Activated CD4-positive, alpha-beta T cell treated with anti-CD3 and anti-CD28 coated beads, Interleukin-2, amount 10 ng/mL, durations not matched to agents 7 days and 5 days (primary cell): ENCODE measurements around the gene CXCL12. TPM values are rescaled to one million over a fixed set of nuclear protein-coding genes. Genes with fewer than 3 reads are reported as not detected.

Experiments used
- CTCF ChIA-PET: fragments of 350-600 bp; sonication (Branson Sonifier 250); formaldehyde crosslinking; loops from one replicate; lab custom pipeline; 2021; ENCODE audit warnings: antibody characterized with exemption; lab: Charles Lee
- POLR2A ChIA-PET: fragments of 350-600 bp; sonication (Branson Sonifier 250); formaldehyde crosslinking; loops from one replicate; lab custom pipeline; 2021; ENCODE audit warnings: antibody characterized with exemption; lab: Charles Lee
- DNase-seq: peaks from one replicate; pipeline ENCODE4 v3.0.0-alpha.2; 2020
- H3K27ac Mint-ChIP-seq: one replicate; pipeline ENCODE4 v1.8.0; 2021; ENCODE audit warnings: mild to moderate bottlenecking, moderate library complexity, mixed read lengths
- H3K27me3 Mint-ChIP-seq: one replicate; pipeline ENCODE4 v1.8.0; 2021; ENCODE audit warnings: mixed read lengths
- H3K36me3 Mint-ChIP-seq: one replicate; pipeline ENCODE4 v1.8.0; 2021; ENCODE audit warnings: low read depth, mixed read lengths
- H3K4me1 Mint-ChIP-seq: one replicate; pipeline ENCODE4 v1.8.0; 2021; ENCODE audit warnings: mixed read lengths
- H3K4me3 Mint-ChIP-seq: one replicate; pipeline ENCODE4 v1.8.0; 2021; ENCODE audit warnings: mild to moderate bottlenecking, moderate library complexity, mixed read lengths
- H3K9me3 Mint-ChIP-seq: one replicate; pipeline ENCODE4 v1.8.0; 2021; ENCODE audit warnings: mixed read lengths
- total RNA-seq, 2 experiments: library from RNA; stranded (reverse); gene quantifications; one replicate each; pipeline ENCODE4 v1.2.3, GENCODE V29; 2021

CXCL12 gene
- total RNA-seq, 2 experiments from 2014 or later = not detected

DNA sequence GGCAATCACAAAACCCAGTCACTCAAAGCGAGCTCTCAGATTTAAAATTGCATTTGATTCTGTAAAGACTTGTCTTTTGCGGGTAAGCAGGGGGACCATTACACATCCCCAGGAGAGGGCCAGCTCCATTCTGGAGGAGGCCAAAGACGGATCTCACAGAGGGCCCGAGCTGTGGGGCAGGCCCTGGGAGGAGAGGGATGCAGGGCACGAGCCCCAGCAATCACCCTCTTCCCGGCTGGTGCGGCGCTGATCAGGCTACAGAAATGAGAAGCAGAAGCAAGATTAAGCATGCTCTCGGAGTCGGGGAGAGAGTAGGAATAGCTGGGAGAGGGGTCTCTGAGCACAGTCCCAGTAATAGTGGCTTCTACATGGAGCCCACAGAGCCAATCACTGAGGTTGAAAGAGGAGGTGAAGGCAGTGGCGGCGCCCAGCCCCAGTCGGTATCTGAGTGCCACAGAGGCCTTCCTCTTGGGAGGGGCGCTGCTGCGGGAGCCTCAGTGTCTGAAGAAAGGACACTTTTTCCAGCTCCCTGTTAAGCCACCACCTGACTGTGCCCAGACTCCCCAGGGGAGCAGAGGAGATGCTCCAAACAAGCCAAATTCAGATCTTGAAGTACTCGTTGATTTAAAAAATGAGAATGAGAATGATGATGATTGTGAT is 7.1 kb downstream of the CXCL12 start:
- Mint-ChIP-seq H3K4me1 (no peaks in the 10 kb centered on the region), H3K9me3 (no peaks in the 10 kb centered on the region), H3K27ac (no peak overlapping the region), H3K4me3 (no peak overlapping the region), H3K36me3 (no peaks in the 10 kb centered on the region), H3K27me3 (peaks cover 3% of the 10 kb centered on the region)
- ChIA-PET POLR2A (no interaction called here), CTCF (no interaction called here)
- DNase-seq = no peak

DNA sequence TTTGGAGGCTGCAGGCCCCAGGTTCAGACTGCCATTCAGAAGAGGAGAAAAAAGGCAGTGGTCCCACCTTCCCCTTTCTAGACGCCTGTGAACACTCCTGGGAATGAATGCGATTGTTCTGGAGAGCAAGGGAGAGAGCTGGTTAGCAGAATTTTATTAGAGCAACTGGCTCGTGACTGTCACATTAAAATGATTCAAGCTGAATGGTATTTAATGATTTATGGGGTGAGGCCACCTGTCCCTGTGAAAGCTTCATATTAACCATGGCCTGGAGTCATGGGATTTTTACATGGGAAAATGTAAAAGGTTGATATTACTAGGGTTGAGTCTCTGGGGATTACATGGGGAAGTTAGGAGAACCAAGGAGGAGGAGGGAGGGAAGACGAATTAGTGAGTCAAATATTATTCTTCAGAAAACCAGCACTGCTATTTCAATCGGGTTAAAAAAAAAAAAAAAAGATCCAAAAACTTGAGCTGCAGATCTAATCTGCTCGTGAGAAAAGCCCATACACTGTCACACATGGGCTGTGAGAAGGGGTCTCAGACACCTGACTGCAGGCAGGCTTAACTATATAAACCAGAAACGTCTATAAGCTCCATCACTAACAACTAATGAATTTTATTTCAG is 8.3 kb downstream of the CXCL12 start:
- Mint-ChIP-seq H3K27me3 (no peaks in the 10 kb centered on the region), H3K9me3 (no peaks in the 10 kb centered on the region), H3K4me3 (no peak overlapping the region), H3K36me3 (no peaks in the 10 kb centered on the region), H3K27ac (no peak overlapping the region), H3K4me1 (no peaks in the 10 kb centered on the region)
- ChIA-PET POLR2A (no interaction called here), CTCF (interaction anchor here (0.6 kb wide), 1 partner anchor 1282 kb away, joined by 3 read pairs; no protein-coding TSS in a partner anchor)
- no peak for DNase-seq

- Mint-ChIP-seq H3K36me3 (no peaks in the 10 kb centered on the region), H3K27me3 (no peaks in the 10 kb centered on the region), H3K27ac (no peak overlapping the region), H3K4me3 (no peak overlapping the region), H3K9me3 (no peaks in the 10 kb centered on the region), H3K4me1 (no peaks in the 10 kb centered on the region)
- CTCF ChIA-PET = no interaction called here
- POLR2A ChIA-PET = no interaction called here
- no peak for DNase-seq
These were observed 10.7 kb downstream of the CXCL12 start for GRCh38 chr10:44374155-44374554.

GRCh38 chr10:44373341-44373995 is 11.4 kb downstream of the CXCL12 start:
- ChIA-PET POLR2A (no interaction called here), CTCF (no interaction called here)
- H3K36me3 Mint-ChIP-seq = no peaks in the 10 kb centered on the region
- H3K27me3 Mint-ChIP-seq = no peaks in the 10 kb centered on the region
- no peak for DNase-seq
- no peaks in the 10 kb centered on the region for H3K9me3 Mint-ChIP-seq
- H3K27ac Mint-ChIP-seq = no peak overlapping the region
- no peak overlapping the region for H3K4me3 Mint-ChIP-seq
- H3K4me1 Mint-ChIP-seq = no peaks in the 10 kb centered on the region

GRCh38 chr10:44372181-44372580 is 12.7 kb downstream of the CXCL12 start:
- H3K9me3 Mint-ChIP-seq = no peaks in the 10 kb centered on the region
- no peak for DNase-seq
- no peaks in the 10 kb centered on the region for H3K4me1 Mint-ChIP-seq
- no peaks in the 10 kb centered on the region for H3K27me3 Mint-ChIP-seq
- H3K27ac Mint-ChIP-seq = no peak overlapping the region
- ChIA-PET CTCF (no interaction called here), POLR2A (no interaction called here)
- no peak overlapping the region for H3K4me3 Mint-ChIP-seq
- H3K36me3 Mint-ChIP-seq = no peaks in the 10 kb centered on the region

DNA sequence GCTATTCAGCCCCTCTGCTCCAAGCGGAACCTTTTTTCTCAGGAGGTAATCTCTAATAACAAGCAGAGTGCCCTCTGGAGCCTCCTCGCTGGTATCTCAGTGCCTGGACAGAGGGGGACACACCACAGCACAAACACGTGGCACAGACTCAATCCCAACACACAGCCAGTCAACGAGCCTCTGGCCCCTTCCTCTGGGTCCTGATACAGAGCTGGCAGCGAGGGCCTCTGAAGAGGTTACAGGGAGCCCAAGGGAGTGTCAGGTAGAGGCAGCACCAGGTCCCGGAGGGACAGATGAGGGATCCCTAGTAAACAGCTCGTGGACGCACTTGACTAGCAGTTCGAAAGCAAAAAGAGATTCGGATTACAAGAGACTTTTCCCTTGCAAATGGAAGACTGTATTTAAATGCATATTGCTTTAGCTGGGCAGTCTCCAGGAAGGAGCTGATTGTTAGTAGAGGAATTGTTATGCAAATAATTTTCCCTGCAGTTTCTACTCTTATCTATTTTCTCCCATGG is 14.1 kb downstream of the CXCL12 start:
- Mint-ChIP-seq H3K4me3 (no peak overlapping the region), H3K9me3 (no peaks in the 10 kb centered on the region), H3K4me1 (no peaks in the 10 kb centered on the region), H3K27me3 (no peaks in the 10 kb centered on the region), H3K36me3 (no peaks in the 10 kb centered on the region), H3K27ac (no peak overlapping the region)
- CTCF ChIA-PET = interaction anchor here (0.8 kb wide), 1 partner anchor 12 kb away, joined by 3 read pairs; no protein-coding TSS in a partner anchor
- POLR2A ChIA-PET = no interaction called here
- DNase-seq = no peak

GRCh38 chr10:44369854-44370253 is 15.0 kb downstream of the CXCL12 start:
- no peak overlapping the region for H3K27ac Mint-ChIP-seq
- no peaks in the 10 kb centered on the region for H3K36me3 Mint-ChIP-seq
- H3K4me3 Mint-ChIP-seq = no peak overlapping the region
- no peaks in the 10 kb centered on the region for H3K4me1 Mint-ChIP-seq
- no peak for DNase-seq
- CTCF ChIA-PET = no interaction called here
- H3K9me3 Mint-ChIP-seq = no peaks in the 10 kb centered on the region
- no peaks in the 10 kb centered on the region for H3K27me3 Mint-ChIP-seq
- POLR2A ChIA-PET = no interaction called here

DNA sequence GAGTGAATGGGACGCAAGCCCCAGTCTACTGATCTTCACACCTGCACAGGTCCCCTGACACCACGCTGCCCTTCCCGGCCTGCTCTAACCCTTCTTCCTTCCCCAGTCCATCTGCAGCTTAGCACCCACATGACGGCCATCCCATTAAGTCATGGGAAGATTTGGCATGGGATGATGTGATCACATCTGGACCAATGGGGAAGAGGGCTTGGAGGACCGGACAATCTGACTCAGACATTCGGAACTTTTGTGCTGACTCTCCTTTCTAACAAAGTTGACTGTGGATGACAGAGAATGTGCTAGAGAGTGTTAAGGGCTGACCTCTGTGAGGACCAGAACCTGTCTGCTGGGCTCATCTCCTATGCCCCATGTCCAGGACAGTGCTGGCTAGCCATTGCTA is 15.6 kb downstream of the CXCL12 start:
- no peak for DNase-seq
- no peaks in the 10 kb centered on the region for H3K9me3 Mint-ChIP-seq
- no peak overlapping the region for H3K4me3 Mint-ChIP-seq
- ChIA-PET CTCF (no interaction called here), POLR2A (no interaction called here)
- H3K27me3 Mint-ChIP-seq = no peaks in the 10 kb centered on the region
- no peak overlapping the region for H3K27ac Mint-ChIP-seq
- H3K36me3 Mint-ChIP-seq = no peaks in the 10 kb centered on the region
- H3K4me1 Mint-ChIP-seq = no peaks in the 10 kb centered on the region

GRCh38 chr10:44368637-44369036 is 16.3 kb downstream of the CXCL12 start:
- Mint-ChIP-seq H3K4me3 (no peak overlapping the region), H3K9me3 (no peaks in the 10 kb centered on the region), H3K36me3 (no peaks in the 10 kb centered on the region), H3K27me3 (no peaks in the 10 kb centered on the region), H3K4me1 (no peaks in the 10 kb centered on the region), H3K27ac (no peak overlapping the region)
- POLR2A ChIA-PET = no interaction called here
- CTCF ChIA-PET = interaction anchor here (0.9 kb wide), 1 partner anchor 686 kb away, joined by 3 read pairs; no protein-coding TSS in a partner anchor
- DNase-seq = no peak

DNA sequence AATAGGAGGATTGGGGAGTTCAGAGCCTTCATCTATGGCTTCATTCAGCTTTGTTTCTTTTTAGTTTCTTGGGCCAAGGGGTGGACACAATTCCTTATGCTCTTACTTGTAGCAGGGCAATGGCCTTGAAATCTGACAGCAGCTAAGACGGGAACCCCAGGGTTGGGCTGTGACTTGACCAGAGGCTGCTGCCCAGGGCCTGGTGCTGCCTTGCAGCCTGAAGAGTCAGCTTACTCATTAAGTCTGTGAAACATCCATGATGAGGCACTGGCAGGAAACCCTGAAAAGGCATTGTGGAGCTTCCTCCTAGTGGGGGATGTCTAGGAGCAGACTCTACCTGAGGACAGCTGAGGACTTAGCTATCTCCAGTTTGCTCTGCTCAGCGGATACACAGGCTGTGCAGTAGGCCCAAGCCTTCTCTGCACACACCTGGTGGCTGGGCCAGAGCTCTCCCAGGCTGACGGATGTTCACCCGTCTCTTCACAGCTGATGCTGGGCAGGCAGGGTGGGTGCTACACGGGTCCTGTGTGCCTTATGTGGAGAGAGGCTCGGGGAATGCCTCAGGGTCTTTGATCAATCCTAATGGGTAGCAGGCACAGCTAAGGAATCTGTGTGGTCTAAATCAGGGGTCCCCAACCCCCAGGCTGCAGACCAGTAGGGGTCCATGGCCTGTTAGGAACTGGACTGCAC is 17.8 kb downstream of the CXCL12 start:
- Mint-ChIP-seq H3K27me3 (no peaks in the 10 kb centered on the region), H3K4me1 (no peaks in the 10 kb centered on the region), H3K36me3 (no peaks in the 10 kb centered on the region), H3K9me3 (no peaks in the 10 kb centered on the region), H3K4me3 (no peak overlapping the region), H3K27ac (no peak overlapping the region)
- CTCF ChIA-PET = interaction anchor here (0.6 to 1.1 kb wide), 2 partner anchors 10 to 235 kb away, joined by 3 to 4 read pairs; no protein-coding TSS in a partner anchor
- DNase-seq = no peak
- POLR2A ChIA-PET = no interaction called here

DNA sequence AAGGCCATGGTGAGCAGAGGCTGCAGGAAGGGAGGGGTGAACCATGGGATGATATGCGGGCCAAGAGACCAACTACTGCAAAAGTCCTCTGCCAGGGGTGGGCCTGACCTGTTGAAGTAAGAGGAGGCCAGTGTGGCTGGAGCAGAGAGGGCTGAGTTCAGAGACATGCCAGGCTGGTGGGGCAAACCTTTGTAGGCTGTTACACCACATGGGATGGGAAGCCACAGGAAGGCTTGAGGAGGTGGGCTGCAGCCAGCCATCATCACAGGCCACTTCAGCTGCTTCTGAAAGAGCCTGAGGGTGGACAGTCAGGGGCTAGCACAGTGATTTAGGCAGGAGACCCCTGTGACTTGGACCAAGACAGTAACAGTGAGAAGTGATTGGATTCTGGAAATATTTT is 20.3 kb downstream of the CXCL12 start:
- H3K9me3 Mint-ChIP-seq = no peaks in the 10 kb centered on the region
- H3K4me3 Mint-ChIP-seq = no peak overlapping the region
- DNase-seq = no peak
- ChIA-PET CTCF (interaction anchor here (1.4 kb wide), 1 partner anchor 674 kb away, joined by 3 read pairs; no protein-coding TSS in a partner anchor), POLR2A (no interaction called here)
- no peaks in the 10 kb centered on the region for H3K4me1 Mint-ChIP-seq
- H3K36me3 Mint-ChIP-seq = no peaks in the 10 kb centered on the region
- no peaks in the 10 kb centered on the region for H3K27me3 Mint-ChIP-seq
- no peak overlapping the region for H3K27ac Mint-ChIP-seq

DNA sequence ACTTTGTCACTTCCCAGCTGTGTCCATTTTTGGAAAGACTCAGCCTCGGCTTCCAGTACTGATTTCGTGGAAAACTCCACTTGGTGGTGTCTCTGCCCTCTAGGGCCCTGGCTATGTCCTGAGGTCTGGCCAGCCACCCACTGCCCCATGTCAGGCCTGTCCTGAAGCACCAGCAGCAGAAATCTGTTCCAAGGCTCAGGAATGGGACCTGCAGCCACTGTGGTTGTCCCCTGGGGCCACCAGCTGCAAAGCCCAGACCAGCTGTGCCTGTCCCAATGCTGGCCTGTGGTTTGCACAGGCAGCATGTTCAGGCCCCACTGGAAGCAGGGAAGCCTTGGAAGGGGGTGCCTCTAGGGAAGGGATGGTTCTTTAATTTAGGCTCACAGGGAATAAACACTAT is 21.2 kb downstream of the CXCL12 start:
- H3K27ac Mint-ChIP-seq = no peak overlapping the region
- H3K36me3 Mint-ChIP-seq = no peaks in the 10 kb centered on the region
- H3K9me3 Mint-ChIP-seq = no peaks in the 10 kb centered on the region
- no peak for DNase-seq
- no peak overlapping the region for H3K4me3 Mint-ChIP-seq
- ChIA-PET CTCF (no interaction called here), POLR2A (no interaction called here)
- no peaks in the 10 kb centered on the region for H3K4me1 Mint-ChIP-seq
- no peaks in the 10 kb centered on the region for H3K27me3 Mint-ChIP-seq
